NB4 (cell line): Measurements from ENCODE around the gene VASN.

ENCODE experiments used
- MYC ChIP-seq: IDR thresholded peaks from 2 replicates; pipeline ENCODE4 v1.6.1; 2011; ENCODE audit warnings: low read depth, low read length
- POLR2A ChIP-seq: IDR thresholded peaks from 2 replicates; pipeline ENCODE4 v1.6.1; 2011; ENCODE audit warnings: mild to moderate bottlenecking; ENCODE audit not compliant: insufficient read length; ENCODE audit errors: extremely low read depth
- TF ChIP-seq, protein P1 (sequence below): IDR thresholded peaks from one replicate; pipeline ENCODE4 v1.5.1; 2012; ENCODE audit warnings: low read depth, low read length
- TF ChIP-seq, protein P2 (sequence below): IDR thresholded peaks from 2 replicates; pipeline ENCODE4 v1.6.1; 2011; ENCODE audit warnings: low read depth, low read length

- TF ChIP-seq, protein P1, sequence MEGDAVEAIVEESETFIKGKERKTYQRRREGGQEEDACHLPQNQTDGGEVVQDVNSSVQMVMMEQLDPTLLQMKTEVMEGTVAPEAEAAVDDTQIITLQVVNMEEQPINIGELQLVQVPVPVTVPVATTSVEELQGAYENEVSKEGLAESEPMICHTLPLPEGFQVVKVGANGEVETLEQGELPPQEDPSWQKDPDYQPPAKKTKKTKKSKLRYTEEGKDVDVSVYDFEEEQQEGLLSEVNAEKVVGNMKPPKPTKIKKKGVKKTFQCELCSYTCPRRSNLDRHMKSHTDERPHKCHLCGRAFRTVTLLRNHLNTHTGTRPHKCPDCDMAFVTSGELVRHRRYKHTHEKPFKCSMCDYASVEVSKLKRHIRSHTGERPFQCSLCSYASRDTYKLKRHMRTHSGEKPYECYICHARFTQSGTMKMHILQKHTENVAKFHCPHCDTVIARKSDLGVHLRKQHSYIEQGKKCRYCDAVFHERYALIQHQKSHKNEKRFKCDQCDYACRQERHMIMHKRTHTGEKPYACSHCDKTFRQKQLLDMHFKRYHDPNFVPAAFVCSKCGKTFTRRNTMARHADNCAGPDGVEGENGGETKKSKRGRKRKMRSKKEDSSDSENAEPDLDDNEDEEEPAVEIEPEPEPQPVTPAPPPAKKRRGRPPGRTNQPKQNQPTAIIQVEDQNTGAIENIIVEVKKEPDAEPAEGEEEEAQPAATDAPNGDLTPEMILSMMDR, result no peak
- no peak for TF ChIP-seq POLR2A
- TF ChIP-seq MYC, result no peak
- TF ChIP-seq, protein P2, sequence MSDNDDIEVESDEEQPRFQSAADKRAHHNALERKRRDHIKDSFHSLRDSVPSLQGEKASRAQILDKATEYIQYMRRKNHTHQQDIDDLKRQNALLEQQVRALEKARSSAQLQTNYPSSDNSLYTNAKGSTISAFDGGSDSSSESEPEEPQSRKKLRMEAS, result no peak
These were observed 441 bp downstream of the VASN start for GRCh38 chr16:4372001-4372577.
